ENCODE data around the gene HES3. TPM values are rescaled to one million over a fixed set of nuclear protein-coding genes. Genes with fewer than 3 reads are reported as not detected.

HES3 gene
- total and polyA plus RNA-seq, 2 of the 4 experiments (the other 2 are of a cell fraction), result not detected

DNA sequence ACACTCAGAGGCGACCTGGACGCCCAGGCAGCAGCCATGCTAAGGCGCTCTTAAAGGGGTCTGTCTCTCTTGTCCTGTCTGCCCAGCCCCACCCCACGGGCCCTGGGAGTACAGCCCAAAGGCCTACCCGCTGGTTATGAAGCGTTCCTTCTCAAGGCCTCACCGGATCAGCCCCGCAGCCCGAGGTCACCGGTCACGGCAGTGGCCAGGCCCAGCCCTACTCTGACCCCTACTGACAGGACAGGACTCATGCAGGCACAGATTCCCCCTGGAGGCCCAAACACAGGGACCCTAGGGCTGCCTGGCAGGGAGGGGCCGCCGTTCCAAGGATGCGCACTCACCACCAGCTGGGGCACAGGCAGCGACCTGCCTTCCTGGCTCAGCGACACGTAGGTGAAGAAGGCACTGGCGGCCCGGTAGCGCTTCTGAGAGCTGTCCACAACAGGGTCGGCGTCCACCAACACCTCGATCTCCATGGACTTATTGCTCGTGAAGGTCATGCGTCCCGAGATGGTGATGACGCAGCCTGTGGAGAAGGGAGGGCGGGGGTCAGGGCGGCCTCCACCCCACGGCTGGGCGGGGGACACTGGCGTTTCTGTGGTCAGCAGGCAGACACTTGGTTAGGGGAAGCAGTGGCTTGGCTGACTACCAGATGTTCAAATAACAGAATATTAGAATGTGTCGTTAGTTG lies 36.9 kb downstream of the HES3 start:
- ChIA-PET CTCF (interaction anchor here (0.7 kb wide), 1 partner anchor 10 kb away, joined by 3 read pairs; no protein-coding TSS in a partner anchor), POLR2A (ENCODE audit: unreplicated experiment) (no interaction called here)
- no peak overlapping the region for H2BK120ac ChIP-seq (ENCODE audit: low read depth, low read length)
- no peaks in the 10 kb centered on the region for H3K36me3 ChIP-seq (ENCODE audit: control insufficient read depth, insufficient read depth, low read length)
- dilution Hi-C loops (cut with HindIII; ENCODE audit: low sequenced_read_pairs, unreplicated experiment) (no loop called here), intact Hi-C loops (cut with micrococcal nuclease) (no loop called here), in situ Hi-C loops (cut with MboI; ENCODE audit: low sequenced_read_pairs) (no loop called here)
- no peak overlapping the region for H3K27ac ChIP-seq (ENCODE audit: insufficient read depth, low read length)
- peak overlapping the region; percentile 65 for H2AK9ac ChIP-seq (replicated peaks; ENCODE audit: low read depth, low read length, poor library complexity)
- no peak overlapping the region for H3K14ac ChIP-seq (replicated peaks; ENCODE audit: low read depth, low read length)
- H3K23ac ChIP-seq (ENCODE audit: low read depth, low read length), result no peak overlapping the region
- H4K5ac ChIP-seq (ENCODE audit: low read depth, low read length), result no peak overlapping the region
- no peak overlapping the region for H2BK20ac ChIP-seq (ENCODE audit: low read depth, low read length)
- H2AK5ac ChIP-seq (ENCODE audit: low read depth, low read length), result no peak overlapping the region
- H3K9me1 ChIP-seq (ENCODE audit: insufficient read depth, low read length), result peaks cover 3% of the 10 kb centered on the region; the same call in 1 of the 2 replicates
- H3K4ac ChIP-seq (ENCODE audit: low read depth, low read length), result no peak overlapping the region
- H3K79me1 ChIP-seq (ENCODE audit: low read depth in 1 of 2, low read length in 2 of 2), result peaks cover 0 to 10% of the 10 kb centered on the region in 2 experiments; a peak in 2 of 4 replicates
- no peak overlapping the region for H4K91ac ChIP-seq (ENCODE audit: insufficient read depth, low read depth, low read length)
- no peaks in the 10 kb centered on the region for H3K27me3 ChIP-seq (ENCODE audit: control insufficient read depth, insufficient read depth, low read length)
- H3K56ac ChIP-seq (ENCODE audit: extremely low read depth, insufficient read depth, low read length), result no peak overlapping the region
- no peaks in the 10 kb centered on the region for H3K9me3 ChIP-seq (ENCODE audit: control insufficient read depth, insufficient read depth, low read length)
- H2AFZ ChIP-seq (replicated peaks; ENCODE audit: low read length, poor library complexity), result peak overlapping the region; percentile 32
- H4K20me1 ChIP-seq (ENCODE audit: insufficient read depth, low read length), result no peaks in the 10 kb centered on the region
- no peak overlapping the region for H2BK5ac ChIP-seq (ENCODE audit: low read depth, low read length, poor library complexity, severe bottlenecking)
- no peak overlapping the region for H2BK15ac ChIP-seq (ENCODE audit: low read depth, low read length)
- no peak overlapping the region for H3K18ac ChIP-seq (ENCODE audit: low read depth, low read length)
- TF ChIP-seq SMC3 (IDR thresholded peaks at IDR 0.05; ENCODE audit: low read depth, low read length) (peak; percentile 23; the same call in 1 of the 2 replicates), RAD21 (IDR thresholded peaks at IDR 0.05; ENCODE audit: low read length) (peak; percentile 43), CHD1 (IDR thresholded peaks at IDR 0.05; ENCODE audit: low read depth, low read length) (no peak), RFX5 (IDR thresholded peaks at IDR 0.05; ENCODE audit: low read depth, low read length) (no peak), NFE2L2 (IDR thresholded peaks at IDR 0.05; ENCODE audit: low read depth, low read length) (no peak)
- TF ChIP-seq, protein P1, sequence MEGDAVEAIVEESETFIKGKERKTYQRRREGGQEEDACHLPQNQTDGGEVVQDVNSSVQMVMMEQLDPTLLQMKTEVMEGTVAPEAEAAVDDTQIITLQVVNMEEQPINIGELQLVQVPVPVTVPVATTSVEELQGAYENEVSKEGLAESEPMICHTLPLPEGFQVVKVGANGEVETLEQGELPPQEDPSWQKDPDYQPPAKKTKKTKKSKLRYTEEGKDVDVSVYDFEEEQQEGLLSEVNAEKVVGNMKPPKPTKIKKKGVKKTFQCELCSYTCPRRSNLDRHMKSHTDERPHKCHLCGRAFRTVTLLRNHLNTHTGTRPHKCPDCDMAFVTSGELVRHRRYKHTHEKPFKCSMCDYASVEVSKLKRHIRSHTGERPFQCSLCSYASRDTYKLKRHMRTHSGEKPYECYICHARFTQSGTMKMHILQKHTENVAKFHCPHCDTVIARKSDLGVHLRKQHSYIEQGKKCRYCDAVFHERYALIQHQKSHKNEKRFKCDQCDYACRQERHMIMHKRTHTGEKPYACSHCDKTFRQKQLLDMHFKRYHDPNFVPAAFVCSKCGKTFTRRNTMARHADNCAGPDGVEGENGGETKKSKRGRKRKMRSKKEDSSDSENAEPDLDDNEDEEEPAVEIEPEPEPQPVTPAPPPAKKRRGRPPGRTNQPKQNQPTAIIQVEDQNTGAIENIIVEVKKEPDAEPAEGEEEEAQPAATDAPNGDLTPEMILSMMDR (conservative IDR thresholded peaks at IDR 0.05; ENCODE audit: low read depth, low read length), result peak; percentile 38
- DNase-seq (no peak), ATAC-seq (ENCODE audit: low read depth) (peak; percentile 47; the same call in 1 of the 2 replicates)
- 62% methylated on average over 8 of the region's 33 CpGs; no CpG with 5 or more reads in 1 of the 2 experiments for WGBS, 2 experiments (ENCODE audit: extremely low coverage in 2 of 2, insufficient read length in 1 of 2)
- no TSS peak for BruUV-seq (replicated peaks)
- H4K8ac ChIP-seq (ENCODE audit: low read depth in 2 of 2, low read length in 2 of 2), result no peak overlapping the region
- no peak overlapping the region for H3K4me2 ChIP-seq (ENCODE audit: low read depth, low read length)
- H3K4me3 ChIP-seq (ENCODE audit: insufficient read depth, low read depth, low read length), result no peak overlapping the region
- H3K4me1 ChIP-seq (ENCODE audit: control insufficient read depth, insufficient read depth, low read length), result peaks cover 11% of the 10 kb centered on the region
- H3K9ac ChIP-seq (ENCODE audit: low read depth, low read length), result no peak overlapping the region

Data from IMR-90 (cell line).